Suprapubic skin (tissue), 4 donors: ENCODE measurements around the gene RAB3C. TPM values are rescaled to one million over a fixed set of nuclear protein-coding genes. Genes with fewer than 3 reads are reported as not detected.
A peak's percentile ranks its signal among the peaks of the same experiment; 100 is the strongest.

Experiments
- DNase-seq, 2 donors: peaks; one replicate each; pipeline ENCODE4 v3.0.0-alpha.2; 2019; ENCODE audit warnings: low spot score in 2 of 2
- H3K27ac ChIP-seq: fragments of 200-600 bp; sonication (generic); one replicate; pipeline ENCODE4 v1.5.1; 2019
- H3K27me3 ChIP-seq: fragments of 200-600 bp; sonication (generic); one replicate; pipeline ENCODE4 v1.5.1; 2019
- H3K36me3 ChIP-seq: fragments of 200-600 bp; sonication (generic); one replicate; pipeline ENCODE4 v1.5.1; 2019
- H3K4me1 ChIP-seq: fragments of 200-600 bp; sonication (generic); one replicate; pipeline ENCODE4 v1.5.1; 2019
- H3K4me3 ChIP-seq: fragments of 200-600 bp; sonication (generic); one replicate; pipeline ENCODE4 v1.5.1; 2019; ENCODE audit warnings: mild to moderate bottlenecking
- H3K9me3 ChIP-seq: fragments of 200-600 bp; sonication (generic); one replicate; pipeline ENCODE4 v1.5.1; 2019
- CTCF ChIP-seq, 2 donors: fragments of 200-600 bp in 1 of 2; fragments of 450-650 bp in 1 of 2; sonication (generic) in 1 of 2; IDR thresholded peaks; one replicate each; pipeline ENCODE4 v1.5.1; 2016 to 2019; ENCODE audit warnings: antibody characterized with exemption in 2 of 2, mild to moderate bottlenecking in 1 of 2, moderate library complexity in 1 of 2
- EP300 ChIP-seq: sonication (generic); formaldehyde crosslinking; IDR thresholded peaks from one replicate; pipeline ENCODE4 v1.6.1; 2017; ENCODE audit warnings: antibody characterized with exemption
- POLR2A ChIP-seq, 2 donors: fragments of 450-650 bp; IDR thresholded peaks; one replicate each; pipeline ENCODE4 v1.6.1; 2017; ENCODE audit warnings: antibody characterized with exemption in 2 of 2, mild to moderate bottlenecking in 2 of 2, moderate library complexity in 2 of 2
- POLR2AphosphoS5 ChIP-seq, 3 donors: sonication (generic); formaldehyde crosslinking; IDR thresholded peaks; one replicate each; pipeline ENCODE4 v1.6.1; 2017; ENCODE audit warnings: antibody characterized with exemption in 3 of 3
- WGBS: methylation state at CpG from one replicate; pipeline ENCODE4 v1.1.5; 2018; 5-methylcytosine and 5-hydroxymethylcytosine counted together
- total RNA-seq, 4 donors: library from RNA; depleted of rRNA; stranded (reverse); fragments of >200 nt; gene quantifications; one replicate each; pipeline ENCODE4 v1.1.0, GENCODE V29; 2016

RAB3C gene
- total RNA-seq, 4 donors from 2014 or later, result 0.08 to 1.1 (median 0.27) TPM

GRCh38 chr5:58844395-58844794, 261.5 kb downstream of the RAB3C start:
- Histone ChIP-seq H3K9me3 (peaks cover 5% of the 10 kb centered on the region), H3K27ac (no peak overlapping the region), H3K4me1 (no peaks in the 10 kb centered on the region), H3K36me3 (no peaks in the 10 kb centered on the region), H3K27me3 (no peaks in the 10 kb centered on the region), H3K4me3 (no peak overlapping the region)
- DNase-seq, result no peak
- 46% methylated on average over 2 of the region's 2 CpGs for WGBS
- no peak for TF ChIP-seq POLR2AphosphoS5 (IDR thresholded peaks at IDR 0.05)
- no peak for TF ChIP-seq CTCF (IDR thresholded peaks at IDR 0.05)
- TF ChIP-seq POLR2A (IDR thresholded peaks at IDR 0.05), result no peak
- TF ChIP-seq EP300, result no peak

GRCh38 chr5:58847041-58847440, 264.2 kb downstream of the RAB3C start:
- DNase-seq, result no peak
- Histone ChIP-seq H3K36me3 (no peaks in the 10 kb centered on the region), H3K4me3 (no peak overlapping the region), H3K9me3 (no peaks in the 10 kb centered on the region), H3K27ac (no peak overlapping the region), H3K27me3 (no peaks in the 10 kb centered on the region), H3K4me1 (peaks cover 5% of the 10 kb centered on the region)
- WGBS, result 91% methylated on average over 5 of the region's 5 CpGs
- TF ChIP-seq EP300, result no peak
- no peak for TF ChIP-seq POLR2AphosphoS5 (IDR thresholded peaks at IDR 0.05)
- TF ChIP-seq POLR2A (IDR thresholded peaks at IDR 0.05), result no peak
- TF ChIP-seq CTCF (IDR thresholded peaks at IDR 0.05), result no peak

- Histone ChIP-seq H3K27me3 (no peaks in the 10 kb centered on the region), H3K27ac (no peak overlapping the region), H3K4me3 (no peak overlapping the region), H3K4me1 (peaks cover 5% of the 10 kb centered on the region), H3K9me3 (no peaks in the 10 kb centered on the region), H3K36me3 (no peaks in the 10 kb centered on the region)
- TF ChIP-seq CTCF (IDR thresholded peaks at IDR 0.05), result no peak
- TF ChIP-seq POLR2AphosphoS5 (IDR thresholded peaks at IDR 0.05), result no peak
- TF ChIP-seq EP300, result no peak
- no peak for TF ChIP-seq POLR2A (IDR thresholded peaks at IDR 0.05)
- whole genome bisulfite sequencing, result 63% methylated on average over 1 of the region's 1 CpG
- no peak for DNase-seq
Observed at GRCh38 chr5:58849223-58849622, 266.3 kb downstream of the RAB3C start.

- Histone ChIP-seq H3K27ac (no peak overlapping the region), H3K36me3 (no peaks in the 10 kb centered on the region), H3K4me1 (peaks cover 5% of the 10 kb centered on the region), H3K27me3 (no peaks in the 10 kb centered on the region), H3K4me3 (no peak overlapping the region), H3K9me3 (no peaks in the 10 kb centered on the region)
- DNase-seq, result no peak
- TF ChIP-seq POLR2A (IDR thresholded peaks at IDR 0.05) (no peak), CTCF (IDR thresholded peaks at IDR 0.05) (peak in 1 of 2 donors; percentile 17), POLR2AphosphoS5 (IDR thresholded peaks at IDR 0.05) (peak in 1 of 3 donors; percentile 15), EP300 (no peak)
- 34% methylated on average over 3 of the region's 3 CpGs for WGBS
Observed at GRCh38 chr5:58849921-58850667, 267.2 kb downstream of the RAB3C start.

GRCh38 chr5:58851153-58851552, 268.3 kb downstream of the RAB3C start:
- TF ChIP-seq EP300 (no peak), CTCF (IDR thresholded peaks at IDR 0.05) (no peak), POLR2AphosphoS5 (IDR thresholded peaks at IDR 0.05) (no peak), POLR2A (IDR thresholded peaks at IDR 0.05) (no peak)
- no peak for DNase-seq
- H3K9me3 ChIP-seq, result no peaks in the 10 kb centered on the region

More at GRCh38 chr5:58851153-58851552, 268.3 kb downstream of the RAB3C start:
- WGBS, result 53% methylated on average over 7 of the region's 7 CpGs
- Histone ChIP-seq H3K4me1 (peaks cover 5% of the 10 kb centered on the region), H3K27ac (no peak overlapping the region), H3K36me3 (no peaks in the 10 kb centered on the region), H3K27me3 (no peaks in the 10 kb centered on the region), H3K4me3 (no peak overlapping the region)
